Forelimb muscle (tissue), 1 donor: ENCODE results near the gene CDH10. TPM values are rescaled to one million over a fixed set of nuclear protein-coding genes. Genes with fewer than 3 reads are reported as not detected.

Experiments used
- DNase-seq: peaks from one replicate; pipeline ENCODE4 v3.0.0-alpha.2; 2013; ENCODE audit warnings: low read depth
- polyA plus RNA-seq: library from polyadenylated mRNA; unstranded; fragments of 120-200 nt; gene quantifications from one replicate; pipeline ENCODE4 v1.2.1, GENCODE V29; 2013; ENCODE audit not compliant: insufficient read length

CDH10 gene
- polyA plus RNA-seq, 1 donor: 0.29 TPM

DNA sequence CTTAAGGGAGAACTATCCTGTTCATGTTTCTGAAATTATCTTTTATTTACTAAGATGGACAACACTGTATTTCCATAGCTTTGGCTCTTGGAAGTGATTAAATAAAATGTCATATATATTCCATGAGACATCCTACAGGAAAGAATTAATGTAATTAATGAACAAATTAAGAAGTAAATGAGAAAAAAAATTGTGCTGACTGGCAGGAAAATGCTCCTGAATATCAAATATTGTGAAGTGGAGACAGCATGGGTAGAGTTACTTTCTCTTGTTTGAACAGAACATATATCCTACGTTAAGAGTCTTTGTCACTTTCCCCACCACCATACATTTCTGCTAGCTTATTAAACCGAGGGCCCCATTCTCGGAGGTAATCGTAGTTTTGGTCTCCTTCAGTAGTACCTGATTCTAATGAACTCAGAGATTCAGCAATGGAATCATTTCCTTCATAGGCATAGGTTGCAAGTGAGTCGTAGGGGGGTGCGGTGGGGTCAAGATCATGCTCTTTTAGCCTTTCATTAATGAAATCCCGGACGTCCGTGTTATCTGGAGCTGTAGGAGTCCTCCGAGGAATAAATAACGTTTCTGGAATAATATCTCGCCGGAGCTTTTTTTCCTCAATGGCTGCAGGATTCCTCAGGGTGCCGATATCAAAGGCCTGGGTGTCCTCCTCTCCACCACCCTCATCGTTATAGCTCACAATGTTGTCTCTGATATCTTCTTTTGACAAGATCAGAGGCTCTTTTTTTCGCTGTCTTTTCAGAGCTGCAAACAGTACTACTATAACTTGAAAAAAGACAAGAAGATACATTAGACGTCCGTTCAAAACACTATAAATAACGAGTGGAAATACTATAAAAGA, 157.2 kb downstream of the CDH10 start:
- no peak for DNase-seq

DNA sequence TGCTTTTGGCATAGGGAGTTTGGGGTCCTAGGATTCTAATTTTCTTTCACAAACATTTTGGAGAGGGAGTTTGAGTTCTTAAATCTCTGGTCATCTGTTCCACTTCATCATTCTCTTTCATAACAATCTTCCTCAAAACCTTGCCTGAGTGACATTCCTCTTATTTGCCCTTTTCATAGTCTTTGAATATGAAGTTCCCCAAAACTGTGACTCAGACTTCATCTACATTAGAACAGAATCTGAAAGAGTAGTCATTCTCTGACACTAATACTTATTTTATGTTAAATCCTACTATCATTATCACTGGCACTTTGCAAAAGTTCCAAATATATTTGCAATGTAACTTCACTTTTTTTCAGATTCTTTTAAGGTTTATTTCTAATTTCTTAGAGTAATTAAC, 163.8 kb downstream of the CDH10 start:
- no peak for DNase-seq

DNA sequence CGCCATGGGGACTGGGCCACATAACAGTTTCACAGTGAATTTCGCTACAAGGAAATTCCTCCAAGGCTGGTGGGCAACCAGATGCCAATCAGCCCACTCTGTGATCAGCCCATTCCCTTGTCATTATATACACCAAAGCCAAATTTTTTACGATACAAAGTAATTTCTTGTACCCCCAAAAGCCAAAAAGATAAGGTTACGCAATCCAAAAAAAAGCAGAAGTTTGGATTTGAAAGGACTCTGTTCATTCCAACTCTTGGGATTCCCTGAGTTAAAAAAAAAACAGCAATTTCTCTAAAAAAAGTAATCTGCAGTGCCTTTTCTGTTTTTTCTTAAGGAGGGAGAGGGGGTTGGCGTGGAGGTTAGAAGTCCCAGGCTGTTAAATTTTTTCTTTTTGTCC, 166.8 kb downstream of the CDH10 start:
- no peak for DNase-seq

DNA sequence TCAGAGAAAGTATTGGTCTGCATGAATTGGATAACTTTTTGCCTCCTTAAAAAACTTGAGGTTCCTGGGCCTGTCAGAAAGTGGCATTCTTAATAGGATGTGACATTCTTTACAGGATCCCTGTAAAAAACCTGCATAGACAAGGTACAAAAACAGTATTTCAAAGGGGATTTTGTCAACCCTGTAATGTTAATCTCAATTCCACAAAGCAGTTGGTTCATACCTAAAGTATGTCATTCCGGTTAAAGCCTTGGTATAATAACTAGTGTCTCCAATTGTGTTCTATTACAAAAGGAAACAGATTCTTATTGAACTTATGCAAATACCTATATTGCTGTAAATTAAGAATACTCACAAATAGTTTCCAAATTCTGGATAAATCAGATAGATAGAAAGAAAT, 169.7 kb downstream of the CDH10 start:
- no peak for DNase-seq

DNA sequence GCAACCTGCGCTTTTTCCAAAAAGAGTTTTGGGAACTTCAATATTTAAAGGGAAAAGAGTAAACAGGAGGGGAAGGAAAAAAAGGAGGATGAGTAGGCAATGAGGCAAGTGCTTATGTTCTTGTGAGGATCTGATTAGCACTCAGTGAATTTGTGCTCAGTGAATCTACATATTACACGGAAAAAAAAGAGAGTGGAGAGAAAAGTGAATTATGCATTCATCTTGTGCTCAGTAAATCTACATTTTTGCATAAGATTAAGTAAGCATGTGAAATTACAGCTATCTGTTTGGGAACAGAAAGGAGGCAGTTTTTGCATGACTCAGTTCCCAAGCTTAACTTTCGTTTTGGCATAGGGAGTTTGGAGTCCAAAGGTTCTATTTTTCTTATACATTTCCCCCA, 170.1 kb downstream of the CDH10 start:
- DNase-seq: no peak

DNA sequence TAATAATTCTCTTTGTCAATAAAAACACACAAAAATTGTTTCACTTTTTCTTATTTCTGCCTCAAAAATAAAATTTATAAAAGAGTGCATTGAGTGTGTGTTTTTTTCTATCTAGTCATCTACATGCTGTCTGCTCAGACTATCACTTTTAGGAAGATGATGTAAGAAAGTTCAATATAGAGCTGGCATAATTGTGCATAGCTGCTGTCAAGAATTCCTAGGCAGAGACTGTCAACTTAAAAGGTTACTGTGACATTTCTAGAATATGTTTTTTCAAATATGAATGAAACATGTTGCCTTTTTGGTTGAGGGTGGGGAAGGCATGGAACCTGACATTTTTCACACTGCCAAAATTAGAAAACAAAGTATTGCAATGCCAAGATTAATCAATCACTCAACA, 172.3 kb downstream of the CDH10 start:
- DNase-seq: no peak

DNA sequence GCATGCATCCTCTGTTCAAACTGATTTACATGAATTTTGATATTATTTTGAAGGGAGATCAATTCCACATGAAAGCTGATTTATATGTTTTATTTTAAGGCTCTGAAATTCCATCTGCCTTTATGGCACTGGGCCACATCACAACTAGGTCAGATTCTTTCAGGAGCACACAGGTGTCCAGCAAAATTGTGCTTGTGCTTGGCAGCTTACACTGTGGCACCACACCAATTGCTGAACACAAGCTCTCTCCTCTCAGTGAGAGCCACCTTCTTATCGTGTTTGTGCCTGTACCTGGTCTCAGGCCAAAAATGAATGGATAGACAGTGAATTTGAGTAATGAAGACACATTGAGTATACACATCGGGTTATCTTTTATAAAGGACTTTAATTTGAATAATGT, 200.4 kb downstream of the CDH10 start:
- no peak for DNase-seq

DNA sequence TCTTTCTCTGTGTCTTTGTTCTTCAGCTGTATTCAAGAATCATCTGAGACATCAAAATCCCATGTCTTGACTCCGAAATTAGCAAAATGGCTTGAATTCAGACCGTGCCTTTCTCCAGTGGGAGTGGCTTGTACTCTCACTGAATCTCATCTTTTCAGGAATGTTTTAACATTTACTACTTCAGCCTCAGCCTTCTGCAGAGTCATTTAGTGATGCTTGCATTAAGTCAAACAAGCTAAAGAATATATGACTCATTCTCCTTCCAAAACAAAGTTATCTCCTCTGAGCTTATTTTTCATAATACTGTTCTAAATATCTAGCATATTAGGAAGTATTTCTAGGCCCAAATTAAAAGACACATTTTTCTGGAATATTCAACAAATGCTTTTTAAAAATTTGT, 205.3 kb downstream of the CDH10 start:
- no peak for DNase-seq
